Renal pelvis (tissue), 3 donors: ENCODE results near the gene CASTOR1. TPM values are rescaled to one million over a fixed set of nuclear protein-coding genes. Genes with fewer than 3 reads are reported as not detected.

Source experiments
- polyA plus RNA-seq, 3 donors: library from polyadenylated mRNA; unstranded; fragments of 120-200 nt; gene quantifications; one replicate each; pipeline ENCODE4 v1.2.1, GENCODE V29; 2013; ENCODE audit not compliant: insufficient read length in 3 of 3

The CASTOR1 gene
- polyA plus RNA-seq, 3 donors = 12.9 to 14.5 (median 13.2) TPM

Other genes with a start within 250 kb of the CASTOR1 start
- gene HORMAD2, start 209.0 kb downstream of the CASTOR1 start, polyA plus RNA-seq = not detected
- 1 to 10 TPM; 2.2 to 3.4 (median 3.0) TPM for gene LIF, start 42.7 kb downstream of the CASTOR1 start, polyA plus RNA-seq
- gene OSM, start 22.7 kb downstream of the CASTOR1 start, polyA plus RNA-seq = under 1 TPM in 1 of 3 donors, not detected in 2; 0.04 TPM
- 10 to 100 TPM; 15.1 to 20.3 (median 18.0) TPM for gene TBC1D10A, start 37.4 kb upstream of the CASTOR1 start, polyA plus RNA-seq
- gene SF3A1, start 67.4 kb upstream of the CASTOR1 start, polyA plus RNA-seq = 100 to 1,000 TPM; 144 to 175 (median 162) TPM
- 1 to 10 TPM; 6.6 to 8.9 (median 7.5) TPM for gene CCDC157, start 67.5 kb upstream of the CASTOR1 start, polyA plus RNA-seq
- 10 to 100 TPM; 22.6 to 27.0 (median 24.2) TPM for gene RNF215, start 97.9 kb upstream of the CASTOR1 start, polyA plus RNA-seq
- gene SEC14L2, start 107.5 kb upstream of the CASTOR1 start, polyA plus RNA-seq = 1 to 10 TPM; 6.0 to 8.1 (median 7.4) TPM
- gene MTFP1, start 136.3 kb upstream of the CASTOR1 start, polyA plus RNA-seq = 10 to 100 TPM; 12.0 to 15.6 (median 13.8) TPM
- under 1 TPM in 1 of 3 donors, not detected in 2; 0.13 TPM for gene SEC14L3, start 182.5 kb upstream of the CASTOR1 start, polyA plus RNA-seq
- 1 to 10 TPM in 1 of 3 donors, under 1 TPM in 2; 0.54 to 1.2 (median 0.58) TPM for gene SEC14L4, start 216.2 kb upstream of the CASTOR1 start, polyA plus RNA-seq